Measurements from ENCODE around the gene PRR16.

PRR16 gene

DNA sequence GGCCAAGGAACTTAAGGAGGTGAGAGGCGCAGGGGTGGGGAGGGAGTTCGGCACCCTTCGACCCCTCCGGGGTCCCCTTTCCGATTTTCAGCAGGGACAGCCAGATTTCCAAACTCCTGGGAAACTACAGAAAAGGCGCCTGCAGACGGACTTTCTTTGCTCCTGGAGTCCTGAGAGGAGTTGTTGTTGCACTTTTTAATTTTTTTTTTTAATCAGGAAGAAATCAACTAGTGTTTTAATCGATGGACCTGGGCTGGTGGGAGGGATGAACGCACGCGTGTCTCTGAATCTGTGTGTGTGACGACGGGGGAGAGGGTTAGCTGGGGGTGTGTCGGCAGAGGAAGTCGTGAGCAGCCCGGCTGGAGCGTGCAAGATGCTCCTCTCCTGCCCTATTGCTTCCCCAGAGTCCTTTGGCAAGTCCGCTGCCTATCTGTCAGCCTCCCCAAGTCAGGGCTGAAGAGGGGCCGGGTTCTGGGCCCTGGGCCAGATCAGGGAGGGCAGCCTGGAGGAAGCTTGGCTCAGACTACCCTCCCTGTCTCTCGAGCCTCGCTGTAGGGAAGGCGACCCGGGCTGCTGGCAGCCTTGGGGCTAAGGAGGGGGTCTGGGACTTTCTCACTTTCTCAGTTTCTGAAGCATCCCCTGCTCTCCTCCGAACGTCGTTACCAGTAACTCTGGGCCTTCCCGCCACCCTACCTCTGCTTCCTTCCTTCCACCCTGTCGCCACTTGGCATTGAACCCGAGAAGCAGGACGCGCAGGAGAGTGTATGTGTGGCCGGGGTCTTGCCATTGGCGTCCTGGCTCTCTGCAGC lies 731 bp downstream of the PRR16 start:
- DNase-seq, result peak in 1 of 2 experiments; percentile 30

DNA sequence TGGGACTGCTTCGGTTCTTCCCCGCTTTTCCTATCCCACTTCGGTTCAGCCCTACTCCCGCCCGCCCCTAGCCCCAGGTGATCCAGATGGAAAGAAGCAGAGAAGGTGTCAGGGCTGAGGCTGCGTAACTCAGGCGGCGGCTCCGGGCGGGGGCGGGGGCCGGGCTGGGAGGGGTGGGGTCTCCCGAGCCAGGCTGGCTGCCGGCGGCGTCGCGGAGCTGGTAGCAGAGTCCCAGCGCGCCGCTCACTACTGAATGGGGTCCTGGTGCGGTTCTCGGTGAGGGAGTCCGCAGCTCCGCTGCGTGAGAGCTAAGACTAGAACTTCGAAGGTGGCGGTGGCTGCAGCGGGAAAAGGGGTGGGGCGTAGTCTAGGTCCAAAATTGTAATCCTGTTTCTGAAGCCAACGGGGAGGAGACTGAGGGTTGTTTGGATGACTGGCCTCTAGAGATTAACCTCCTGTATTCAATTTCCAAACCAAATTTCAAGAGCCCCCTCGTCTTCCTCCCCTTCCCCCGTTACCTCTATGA lies 1.4 kb downstream of the PRR16 start:
- DNase-seq, result no peak

DNA sequence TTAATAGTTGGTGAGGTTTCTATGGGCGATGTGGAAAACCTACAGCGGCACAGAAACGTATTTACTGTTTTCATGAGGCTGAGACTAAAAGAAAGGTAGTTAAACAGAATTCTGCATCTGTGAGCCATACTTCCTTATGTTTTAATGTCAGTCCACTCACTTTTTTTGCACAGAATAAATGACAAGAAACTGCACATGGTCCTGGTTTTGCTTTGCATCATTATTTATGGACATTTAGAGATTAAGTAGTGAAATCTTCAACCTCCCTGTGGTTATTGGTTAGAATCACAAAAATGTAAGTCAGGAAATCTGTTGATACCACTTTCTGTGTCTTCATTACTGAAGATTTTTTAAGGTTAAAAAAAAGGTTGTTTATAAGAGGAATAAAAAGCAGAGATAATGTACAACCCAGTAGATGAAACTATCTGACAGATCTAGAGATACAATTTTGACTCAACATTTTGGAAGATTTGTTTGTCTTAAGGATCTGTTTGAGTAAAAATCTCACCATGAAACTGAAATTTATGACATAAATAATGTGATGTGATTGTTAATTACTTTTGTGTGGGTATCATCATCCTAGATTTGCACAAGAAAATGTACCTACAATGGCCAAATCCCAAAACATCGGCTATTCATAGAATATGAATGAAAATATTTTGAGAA lies 2.4 kb downstream of the PRR16 start:
- no peak for DNase-seq

DNA sequence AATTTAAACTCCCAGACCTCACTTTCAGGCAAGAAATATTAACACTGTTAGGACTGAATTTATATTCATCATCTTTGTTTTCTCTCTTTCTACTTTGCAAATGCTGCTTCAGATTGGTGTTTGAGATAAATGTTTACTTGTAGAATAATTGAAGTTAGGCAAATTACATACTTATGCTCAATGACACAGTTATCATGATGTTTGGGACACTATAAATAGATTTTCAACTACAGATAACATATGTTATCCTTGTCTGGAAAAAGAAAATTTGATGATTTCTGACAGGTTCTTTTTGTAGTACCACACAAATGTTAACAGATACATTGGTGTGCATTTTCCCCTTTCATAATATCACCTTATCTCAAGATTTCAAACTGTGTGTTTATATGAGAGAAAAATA lies 7.9 kb downstream of the PRR16 start:
- no peak for DNase-seq

DNA sequence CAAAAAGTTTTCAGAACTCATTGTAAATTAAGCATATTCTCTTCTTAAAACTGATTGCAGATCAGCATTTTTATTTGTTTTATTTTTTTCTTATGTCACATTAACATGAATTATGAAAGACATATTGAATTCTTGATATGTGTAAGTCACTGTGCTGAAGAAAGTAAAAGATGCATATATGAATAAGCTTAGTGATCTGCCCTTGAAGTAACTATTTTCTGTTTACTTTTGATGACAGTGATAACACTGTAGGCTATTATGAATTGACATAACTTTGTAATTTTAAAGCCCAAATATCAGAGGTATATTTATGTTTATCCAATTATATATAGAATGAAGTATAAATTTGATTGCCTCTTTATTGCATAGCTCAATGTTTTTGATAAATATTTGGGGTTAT lies 8.8 kb downstream of the PRR16 start:
- no peak for DNase-seq

DNA sequence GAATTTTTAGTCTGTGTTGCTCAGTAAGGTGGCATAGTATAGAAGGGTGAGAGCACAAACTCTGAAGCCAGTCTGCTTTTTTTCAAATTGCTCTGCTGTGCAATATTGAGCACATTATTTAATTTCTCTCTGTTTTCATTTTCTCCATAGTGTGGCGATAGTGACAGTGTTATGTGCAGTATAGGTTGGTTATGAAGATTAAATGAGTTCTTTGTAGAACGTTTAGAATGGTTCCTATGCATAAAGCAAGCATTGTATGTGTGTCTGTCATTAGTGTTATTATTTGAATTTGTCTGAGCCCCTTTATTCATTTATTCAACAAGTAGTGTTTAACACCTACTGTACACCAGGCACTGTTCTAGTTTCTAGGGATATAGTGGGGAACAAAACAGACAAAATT lies 9.2 kb downstream of the PRR16 start:
- no peak for DNase-seq

DNA sequence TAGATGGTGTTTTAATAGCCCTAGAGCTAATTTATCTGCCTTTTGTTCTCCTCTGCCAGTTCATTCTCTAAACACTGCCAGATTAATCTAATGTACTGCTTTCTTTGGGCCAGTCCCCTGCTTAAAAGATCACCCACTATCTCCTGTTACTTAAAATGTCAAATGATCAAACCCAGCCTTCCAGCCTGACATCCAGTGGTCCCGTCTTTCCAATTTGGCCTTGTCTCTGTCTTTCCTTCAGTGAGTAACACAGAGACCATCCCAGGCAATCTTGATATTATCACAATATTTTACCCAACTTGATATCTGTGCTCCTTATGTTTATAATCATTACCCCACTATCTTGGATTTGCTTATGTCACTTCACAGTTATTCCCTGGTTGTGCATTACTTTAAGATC lies 12.0 kb downstream of the PRR16 start:
- no peak for DNase-seq

DNA sequence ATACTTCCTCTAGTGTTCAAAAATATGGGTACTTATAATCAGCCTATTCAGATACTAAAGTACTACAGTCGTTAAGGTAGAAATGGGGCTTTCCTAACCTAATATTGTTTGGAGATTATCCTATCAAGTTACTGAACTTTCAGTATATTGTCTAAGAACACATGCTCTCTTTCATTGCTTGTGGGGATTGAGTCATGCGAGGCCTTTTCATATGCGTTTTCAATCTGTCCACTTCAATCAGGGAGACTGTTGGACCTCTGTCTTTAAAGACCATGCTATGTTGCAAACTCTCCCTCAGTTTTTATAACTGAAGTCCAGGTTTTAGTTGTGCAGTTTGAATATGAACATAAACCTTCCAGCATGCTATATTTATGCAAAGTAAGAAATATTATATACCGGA lies 15.0 kb downstream of the PRR16 start:
- no peak for DNase-seq

DNA sequence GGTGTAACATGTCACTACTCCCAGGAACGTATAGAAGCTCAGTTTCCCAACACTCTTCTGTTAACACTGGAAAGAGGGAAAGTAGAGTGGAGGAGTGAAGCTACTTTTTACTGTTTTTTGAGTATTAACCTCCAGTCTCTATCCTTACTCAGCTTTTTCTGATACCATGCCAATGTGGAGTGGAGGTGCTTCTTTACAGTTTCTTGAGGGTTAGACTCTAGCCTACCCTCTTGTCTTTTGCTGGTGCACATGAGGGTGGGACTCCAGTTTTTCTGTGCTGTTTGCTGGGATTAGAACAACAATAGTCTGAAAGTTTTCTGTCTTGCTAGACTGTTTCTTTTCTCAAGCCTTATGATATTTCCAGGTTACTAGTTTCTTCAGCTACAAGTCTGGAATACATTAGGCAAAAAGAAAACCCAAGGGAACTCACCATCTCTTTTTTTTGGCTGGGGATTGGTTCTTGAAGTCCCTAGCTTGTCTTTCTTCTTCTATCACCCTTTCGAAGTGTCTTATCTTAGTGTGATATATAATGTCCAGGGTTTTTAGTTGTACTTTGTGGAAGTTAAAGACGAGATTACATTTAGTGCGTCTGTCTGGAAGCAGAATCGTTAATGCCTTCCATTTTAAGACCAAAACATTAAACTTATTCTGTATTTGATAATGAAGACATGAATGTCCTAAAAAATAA lies 35.9 kb downstream of the PRR16 start:
- no peak for DNase-seq

DNA sequence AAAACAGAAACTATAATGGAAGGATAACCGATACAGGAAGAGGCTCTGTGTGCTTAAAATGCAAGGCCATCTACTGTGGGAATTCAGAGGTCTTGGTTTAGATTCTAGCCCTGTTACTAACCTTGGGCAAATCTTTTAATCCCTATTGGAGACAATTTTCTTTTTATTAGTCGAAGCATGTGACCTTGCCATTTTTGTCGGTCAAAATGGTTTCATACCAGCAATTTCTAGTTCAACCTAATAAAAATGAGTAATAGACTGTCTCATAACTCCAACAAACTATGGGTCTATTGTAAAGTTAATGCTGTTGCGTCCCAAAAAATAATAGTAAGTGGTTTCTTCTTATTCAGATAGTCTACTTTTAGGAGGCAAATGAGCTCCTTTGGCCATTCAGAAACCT lies 38.4 kb downstream of the PRR16 start:
- no peak for DNase-seq

DNA sequence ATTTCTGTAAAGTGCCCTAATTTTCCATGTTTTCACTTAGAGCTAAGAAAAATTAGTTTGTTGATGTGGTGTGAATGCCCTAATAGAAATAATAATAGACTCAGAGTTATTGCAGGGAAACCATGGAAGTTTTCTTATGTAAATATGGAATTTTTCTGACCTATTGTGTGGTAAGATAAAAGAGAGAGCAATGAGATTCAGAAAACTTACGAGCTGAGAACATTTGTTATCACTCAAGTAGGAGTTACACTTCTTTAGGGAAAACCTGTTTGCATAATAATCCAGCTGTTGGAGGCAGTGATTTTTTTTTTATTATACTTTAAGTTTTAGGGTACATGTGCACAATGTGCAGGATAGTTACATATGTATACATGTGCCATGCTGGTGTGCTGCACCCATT lies 39.2 kb downstream of the PRR16 start:
- DNase-seq, result no peak

DNA sequence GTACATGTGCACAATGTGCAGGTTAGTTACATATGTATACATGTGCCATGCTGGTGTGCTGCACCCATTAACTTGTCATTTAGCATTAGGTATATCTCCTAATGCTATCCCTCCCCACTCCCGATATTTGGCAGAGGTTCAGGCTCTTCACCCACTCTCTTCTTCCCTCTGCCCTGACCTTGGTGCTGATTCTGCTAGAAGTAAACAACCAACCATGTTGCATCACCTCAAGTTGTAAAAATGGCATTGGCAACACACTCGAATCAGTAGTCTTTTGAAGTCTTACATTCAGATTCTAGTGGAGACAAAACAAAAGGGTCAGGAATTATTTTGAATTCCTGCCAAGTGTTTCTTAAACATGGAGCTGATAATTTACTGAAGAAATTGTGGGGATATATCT lies 40.0 kb downstream of the PRR16 start:
- no peak for DNase-seq

DNA sequence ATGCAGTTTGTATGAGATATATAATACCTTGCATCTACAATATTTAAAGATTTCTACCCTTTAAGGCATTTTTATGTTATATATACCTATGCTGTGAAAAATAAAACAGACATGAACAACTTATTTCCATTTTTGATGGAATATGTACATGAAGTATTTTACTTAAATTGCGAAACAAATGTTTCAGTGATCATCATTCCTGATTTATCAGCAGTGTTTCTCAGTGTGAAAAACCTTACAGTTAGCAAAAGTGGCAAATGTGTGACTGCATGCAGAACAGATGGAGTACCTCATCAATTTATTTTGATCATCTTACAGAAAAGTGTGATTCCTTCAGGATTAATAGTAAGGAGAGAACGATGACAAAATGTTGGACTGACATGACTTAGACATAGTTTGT lies 43.1 kb downstream of the PRR16 start:
- DNase-seq, result no peak

DNA sequence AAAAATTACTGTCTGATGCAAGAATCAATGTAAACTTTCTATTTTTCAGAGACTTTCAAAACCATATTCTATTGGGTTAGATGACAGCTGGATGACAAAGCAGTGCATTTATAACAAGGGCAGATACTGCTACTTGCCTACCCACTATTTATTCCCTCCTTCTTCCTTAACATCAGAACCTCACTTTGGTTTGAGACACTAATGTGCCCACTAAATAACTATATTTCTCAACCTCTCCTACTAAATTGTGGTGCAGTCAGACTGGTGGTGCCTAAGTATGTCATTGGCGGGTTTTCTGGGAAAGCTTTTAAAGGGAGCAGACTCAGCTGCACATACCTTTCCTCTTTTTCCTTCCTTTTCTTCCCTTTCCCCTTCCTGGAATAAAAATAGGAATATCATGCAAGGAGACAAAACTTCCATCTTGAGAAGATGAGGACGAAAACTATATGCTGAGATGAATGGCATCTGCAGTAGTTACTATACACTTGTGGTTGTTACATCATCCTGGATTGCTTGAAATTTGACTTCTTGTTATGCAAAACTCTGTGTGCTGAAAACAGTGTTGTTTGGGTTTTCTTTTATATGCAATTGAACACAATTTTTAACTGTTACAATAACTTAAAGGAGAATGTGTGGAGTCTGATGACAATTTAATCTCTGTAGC lies 43.8 kb downstream of the PRR16 start:
- DNase-seq, result no peak

DNA sequence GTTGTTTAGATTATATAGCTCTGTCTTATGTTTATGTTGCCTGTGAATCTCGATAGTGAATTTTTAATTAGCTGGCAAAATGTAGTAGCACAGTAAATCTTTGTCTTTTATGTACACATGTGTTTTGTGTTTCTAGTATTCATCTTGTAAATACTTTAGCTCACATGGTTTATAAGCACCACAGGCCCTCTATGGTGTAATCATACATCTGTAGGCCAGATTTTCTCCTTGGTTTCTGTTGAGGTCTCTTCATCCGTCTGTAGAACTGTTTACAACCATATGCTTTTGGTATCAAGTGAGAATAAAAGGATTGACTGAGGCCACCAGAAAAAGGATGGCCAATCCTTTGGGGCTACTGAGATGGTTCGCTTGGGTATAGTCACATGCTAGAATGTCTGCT lies 45.0 kb downstream of the PRR16 start:
- no peak for DNase-seq

DNA sequence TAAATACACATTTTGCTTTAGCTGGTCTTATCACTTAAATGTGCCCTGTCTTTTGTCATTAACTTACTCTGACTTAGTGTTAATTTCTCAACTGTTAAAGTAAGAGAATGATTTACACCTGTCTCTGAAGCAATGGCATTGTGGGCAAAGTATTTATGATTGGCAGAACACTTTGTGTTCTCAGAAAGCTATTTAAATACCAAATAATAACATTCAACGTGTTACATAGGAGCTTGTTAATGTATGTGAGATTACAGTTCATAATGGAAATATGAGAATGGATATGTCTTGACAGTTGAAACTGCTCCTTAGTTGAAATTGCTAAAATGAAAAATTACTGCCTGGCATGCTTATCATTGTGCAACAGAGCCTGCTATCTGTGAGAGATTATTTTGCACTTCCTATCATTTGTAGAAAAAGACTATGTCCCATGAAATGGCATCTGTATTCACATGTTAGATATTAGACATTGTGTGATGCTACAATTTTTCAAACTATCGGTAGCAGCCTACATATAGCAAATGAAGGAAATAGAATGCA lies 46.1 kb downstream of the PRR16 start:
- DNase-seq, result no peak

DNA sequence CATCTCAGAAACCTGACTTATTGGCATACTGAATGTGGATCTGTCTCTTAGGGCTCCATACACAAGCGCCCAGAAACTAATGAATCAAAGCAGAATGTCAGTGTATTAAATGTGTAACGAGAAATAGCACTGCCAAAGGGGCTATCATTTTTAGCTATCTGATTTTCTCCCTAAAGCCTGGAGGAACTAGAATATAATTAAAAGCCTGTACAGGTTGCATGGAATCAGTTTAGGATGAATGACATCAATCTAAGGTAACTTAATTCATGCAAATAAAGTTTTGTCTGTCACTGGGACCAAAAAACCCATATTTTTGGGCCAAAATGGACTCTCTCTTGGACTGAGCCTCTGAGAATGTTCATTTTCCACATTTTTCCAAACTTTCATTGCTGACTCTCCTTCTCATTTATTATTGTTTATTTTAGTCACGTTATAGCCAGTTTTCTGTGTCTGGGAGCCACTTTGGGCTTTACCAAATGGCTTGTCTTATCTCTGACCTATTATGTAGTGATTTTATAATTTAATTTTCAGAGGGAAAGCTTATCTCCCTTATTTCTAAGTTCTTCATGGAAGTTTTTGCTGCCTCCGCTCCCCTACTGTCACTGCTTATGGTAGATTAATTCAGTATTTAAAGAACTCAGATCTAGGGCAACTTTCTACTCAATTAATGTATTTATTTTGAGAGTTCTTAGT lies 47.0 kb downstream of the PRR16 start:
- DNase-seq, result no peak

DNA sequence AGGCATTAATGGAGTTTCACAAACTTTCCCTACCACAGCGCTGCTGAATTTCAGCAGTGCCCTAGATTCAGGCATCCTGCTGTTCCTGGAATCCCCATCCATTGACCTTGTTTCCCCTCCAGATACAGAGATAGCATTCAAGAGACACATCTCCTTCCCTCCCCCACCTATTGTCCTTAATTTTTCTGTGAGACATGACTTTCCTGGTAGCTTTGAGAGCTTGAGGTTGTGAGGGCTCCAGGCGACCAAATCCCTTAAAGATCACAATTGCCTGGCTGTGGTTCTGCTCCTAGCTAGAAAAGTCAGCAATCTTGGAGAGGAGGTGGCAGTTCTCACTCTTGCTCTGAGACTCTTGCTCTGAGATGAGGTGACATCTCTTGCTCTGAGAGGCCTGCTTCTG lies 48.0 kb downstream of the PRR16 start:
- DNase-seq, result no peak

DNA sequence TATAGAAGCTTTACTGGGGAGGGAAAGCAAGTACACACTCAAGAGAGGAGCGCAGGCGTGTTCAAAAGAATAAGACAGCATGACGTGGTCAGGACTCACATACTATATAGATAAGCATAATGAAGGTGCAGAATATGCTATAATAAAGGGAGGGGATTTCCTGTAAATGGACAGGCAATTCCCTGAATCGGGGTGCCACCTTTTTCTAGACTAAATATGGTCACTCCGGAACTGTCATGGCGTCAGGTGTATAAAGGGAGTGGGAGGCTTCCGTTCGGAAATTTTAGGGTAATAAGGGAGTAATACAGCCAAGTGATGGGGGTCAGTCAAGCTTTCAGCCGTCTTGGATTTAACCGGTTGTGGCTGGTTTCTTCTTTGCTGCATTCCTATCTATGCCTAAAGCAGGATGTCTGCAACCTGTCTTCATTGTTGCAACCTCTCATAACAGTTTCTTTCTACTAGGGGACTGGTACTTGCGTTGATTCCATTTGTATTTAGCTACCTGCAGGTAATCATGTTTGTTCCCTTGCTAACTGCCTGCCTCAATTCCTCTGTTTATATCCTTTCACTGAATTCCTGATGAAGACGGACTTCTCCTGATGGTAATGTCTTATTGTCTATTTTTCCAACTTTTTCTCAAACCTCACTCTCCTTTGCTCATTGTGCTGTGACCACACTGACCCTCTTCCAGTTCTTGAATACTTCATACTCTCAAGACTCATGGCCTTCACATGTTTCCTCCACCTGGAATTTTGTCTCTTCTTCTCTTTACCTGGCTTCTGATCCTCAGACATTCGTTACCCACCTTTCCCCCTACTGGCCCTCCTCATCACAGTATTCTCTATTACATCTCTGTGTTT lies 48.9 kb downstream of the PRR16 start:
- no peak for DNase-seq

DNA sequence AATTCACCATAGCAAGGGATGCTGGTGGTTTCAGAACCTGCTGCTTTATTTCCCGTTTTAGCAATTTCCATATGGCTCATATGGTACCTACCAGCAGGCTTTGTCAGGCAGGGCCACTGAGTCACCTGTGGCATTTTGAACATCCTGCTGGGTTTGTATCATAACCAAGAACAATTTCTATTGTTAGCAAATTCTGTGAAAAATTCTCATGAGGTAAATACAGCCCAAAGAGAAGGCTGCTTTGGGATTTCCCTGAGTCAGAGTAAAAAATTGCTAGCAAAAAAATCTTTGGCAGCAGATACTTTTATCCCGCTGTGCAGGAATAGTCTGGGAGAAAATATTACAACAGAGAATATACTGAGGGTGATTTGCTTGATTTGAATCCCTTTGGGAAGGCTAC lies 52.7 kb downstream of the PRR16 start:
- no peak for DNase-seq

DNA sequence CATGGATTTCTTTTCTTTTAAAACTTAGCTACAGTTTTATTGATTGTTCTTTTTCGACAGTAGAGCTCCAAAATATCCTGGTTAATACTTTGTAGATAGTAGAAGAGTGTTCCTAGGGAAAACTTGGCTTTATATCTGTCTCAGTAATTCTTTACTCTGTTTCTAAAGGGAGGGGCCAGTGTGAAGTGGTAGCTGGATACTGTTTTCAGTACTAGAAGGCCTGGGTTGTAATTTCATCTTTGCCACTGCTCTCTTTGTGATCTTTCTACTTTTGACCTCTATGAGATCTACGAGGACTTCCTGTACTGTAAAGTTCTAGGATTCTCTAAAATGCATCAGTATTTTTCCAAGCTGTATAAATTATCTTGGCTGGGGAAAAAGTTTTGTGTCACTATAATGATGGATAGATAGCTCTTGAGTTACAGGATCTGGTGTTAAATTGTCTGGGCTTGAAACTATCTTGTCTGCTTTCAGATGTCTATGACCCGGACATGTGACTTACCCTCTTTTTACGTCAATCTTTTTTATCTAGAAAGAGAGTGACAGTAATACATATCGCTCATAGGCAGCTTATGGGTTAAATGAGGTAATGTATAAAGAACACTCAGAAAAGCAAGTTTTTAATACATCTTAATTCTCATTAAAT lies 53.6 kb downstream of the PRR16 start:
- no peak for DNase-seq
